Stimulated activated CD8-positive, alpha-beta memory T cell treated with anti-CD3 and anti-CD28 coated beads, Interleukin-12 subunit alpha, Interleukin-12 subunit beta, amount 100 ng/mL, for 24 hours (primary cell): ENCODE measurements around the gene SLC17A9.
"Not testable (repeated sequence)": the region's sequence is repeated elsewhere in the genome, so short reads cannot be mapped to it uniquely, and the experiment has no call there.

Experiments
- DNase-seq: peaks from one replicate; pipeline ENCODE4 v3.0.0-alpha.2; 2020; ENCODE audit errors: extremely low read depth

SLC17A9 gene

DNA sequence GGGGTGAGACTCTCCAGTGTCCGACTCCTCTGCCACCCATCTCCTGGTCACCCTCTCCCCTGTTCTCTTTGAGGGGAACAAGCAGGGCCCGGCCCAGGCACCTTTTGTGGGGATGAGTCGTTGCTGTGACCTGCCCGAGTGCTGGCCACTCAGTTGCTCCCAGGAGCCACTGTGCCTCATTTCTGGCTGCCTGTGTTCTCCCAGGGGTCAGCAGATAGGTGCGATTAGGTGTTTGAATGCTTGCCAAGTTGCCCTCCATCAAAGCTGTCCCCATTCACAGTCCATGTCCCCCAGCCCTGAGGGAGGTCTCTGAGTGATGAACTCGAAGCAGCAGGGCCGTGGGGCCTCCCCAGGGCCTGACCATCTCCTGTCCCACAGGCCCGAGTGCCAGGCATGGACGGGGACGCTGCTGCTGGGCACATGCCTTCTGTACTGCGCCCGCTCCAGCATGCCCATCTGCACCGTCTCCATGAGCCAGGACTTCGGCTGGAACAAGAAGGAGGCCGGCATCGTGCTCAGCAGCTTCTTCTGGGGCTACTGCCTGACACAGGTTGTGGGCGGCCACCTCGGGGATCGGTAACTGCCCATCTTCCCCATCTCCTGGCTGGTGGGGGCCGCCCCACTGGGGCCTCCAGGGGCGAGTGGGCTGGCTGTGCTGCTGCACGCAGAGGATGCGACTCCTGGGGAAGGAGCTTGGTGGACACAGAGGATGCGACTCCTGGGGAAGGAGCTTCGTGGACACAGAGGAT lies 4.1 kb downstream of the SLC17A9 start:
- no peak for DNase-seq

DNA sequence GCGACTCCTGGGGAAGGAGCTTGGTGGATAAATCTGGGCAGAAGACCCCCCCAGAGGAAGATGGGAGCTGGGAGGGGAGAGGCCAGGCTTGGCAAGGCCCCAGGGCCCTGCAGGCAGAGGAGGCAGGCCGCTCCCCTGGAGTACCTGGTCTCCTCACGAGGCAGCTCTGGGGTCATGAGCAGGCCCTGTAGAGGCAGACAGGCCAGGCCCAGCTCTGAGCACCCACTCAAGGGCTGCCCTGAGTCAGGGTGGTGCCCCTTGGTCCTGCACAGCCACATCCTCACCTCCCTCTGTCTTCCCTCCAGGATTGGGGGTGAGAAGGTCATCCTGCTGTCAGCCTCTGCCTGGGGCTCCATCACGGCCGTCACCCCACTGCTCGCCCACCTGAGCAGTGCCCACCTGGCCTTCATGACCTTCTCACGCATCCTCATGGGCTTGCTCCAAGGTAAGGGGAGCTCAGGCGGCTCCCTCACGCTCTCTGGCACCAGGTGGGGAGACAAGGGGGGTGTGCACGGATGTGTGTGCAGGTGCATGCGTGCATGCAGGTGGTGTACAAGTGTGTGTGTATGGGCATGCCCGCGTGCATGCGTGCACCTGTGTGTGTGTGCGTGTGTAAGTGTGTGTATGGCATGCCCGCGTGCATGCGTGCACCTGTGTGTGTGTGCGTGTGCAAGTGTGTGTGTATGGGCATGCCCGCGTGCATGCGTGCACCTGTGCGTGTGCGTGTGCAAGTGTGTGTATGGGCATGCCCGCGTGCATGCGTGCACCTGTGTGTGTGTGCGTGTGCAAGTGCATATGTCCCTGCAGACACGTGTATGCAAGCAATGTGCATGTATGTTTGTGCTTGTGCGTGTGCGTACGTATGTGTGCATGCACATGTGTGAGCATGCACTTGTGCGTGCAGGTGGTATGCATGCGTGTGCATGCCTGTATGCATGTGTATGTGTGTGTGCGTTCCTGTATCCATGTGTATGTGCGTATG lies 4.9 kb downstream of the SLC17A9 start:
- DNase-seq: no peak

DNA sequence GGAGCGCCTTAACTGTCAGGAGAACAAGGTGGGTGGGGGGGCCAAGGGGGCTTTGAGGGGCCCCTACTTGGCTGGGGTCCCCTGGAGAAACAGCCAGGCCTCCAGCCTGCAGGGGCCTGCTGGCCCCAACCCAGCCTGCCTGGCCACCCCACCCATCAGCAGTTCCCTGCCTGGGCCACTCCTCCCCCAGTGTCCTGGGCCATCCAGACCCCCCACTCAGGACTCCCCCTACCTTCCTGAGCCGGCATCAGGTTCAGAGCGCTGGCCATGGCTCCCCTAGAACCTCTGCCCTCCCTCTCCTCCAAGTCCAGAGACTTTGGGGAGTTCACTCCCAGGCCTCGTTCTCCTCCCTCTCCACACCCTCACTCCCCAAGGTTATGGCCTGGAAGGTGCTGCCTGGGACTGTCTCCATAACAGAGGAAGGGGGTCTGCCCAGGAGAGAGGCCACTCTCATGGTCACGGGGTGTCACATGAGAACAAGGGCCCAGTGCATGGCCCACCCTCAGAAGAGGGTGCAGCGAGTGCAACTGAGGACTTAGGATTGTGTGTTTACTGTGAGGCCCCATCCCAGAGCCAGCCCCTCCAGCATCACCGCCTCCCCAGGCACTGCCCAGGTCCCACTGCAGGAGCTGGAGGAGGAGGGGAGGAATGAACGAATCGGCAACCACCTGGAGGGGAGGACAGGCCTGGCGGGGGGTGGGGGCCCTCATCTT lies 6.0 kb downstream of the SLC17A9 start:
- DNase-seq: no peak

DNA sequence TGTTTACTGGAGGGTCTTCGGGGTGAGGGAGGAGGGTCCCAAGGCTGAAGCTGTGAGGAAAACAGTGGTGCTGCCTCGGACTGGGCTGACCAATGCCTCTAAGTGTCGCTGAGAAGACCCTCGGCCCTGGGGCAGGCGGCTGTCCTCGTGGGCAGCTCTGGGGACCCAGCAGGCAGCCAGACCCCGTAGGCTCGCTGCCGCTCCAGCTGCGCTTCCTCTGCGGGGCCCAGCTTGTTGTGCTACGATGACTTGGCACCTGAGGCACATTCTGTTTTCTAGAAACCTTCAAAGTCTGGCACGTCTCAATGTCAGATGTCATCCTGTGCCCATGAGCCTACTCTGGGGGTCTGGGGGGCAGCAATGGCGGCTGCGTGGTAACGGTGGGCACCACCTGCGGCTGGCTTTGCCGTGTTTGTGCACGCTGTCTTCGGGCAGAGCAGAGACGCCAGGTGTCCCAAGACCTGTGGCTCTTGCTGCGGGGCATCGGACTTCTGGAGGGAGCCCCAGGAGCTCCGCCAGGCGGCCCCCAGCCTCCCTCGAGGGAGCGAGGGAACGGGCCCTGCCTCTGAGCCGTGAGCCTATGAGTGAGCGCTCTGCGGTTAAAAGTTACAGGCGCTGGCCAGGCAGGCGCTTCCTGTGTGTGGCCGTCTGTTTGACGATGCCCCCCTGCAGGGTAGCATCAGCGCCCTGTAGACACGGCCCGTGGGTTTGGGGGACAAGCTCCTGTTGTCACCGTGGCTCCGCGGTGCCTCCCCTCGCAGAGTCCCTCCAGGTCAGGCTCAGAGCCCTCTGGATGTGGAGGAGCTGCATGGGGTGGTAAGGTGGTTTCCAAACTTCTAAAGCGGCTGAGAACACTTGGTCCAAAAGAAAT lies 6.8 kb downstream of the SLC17A9 start:
- no peak for DNase-seq

DNA sequence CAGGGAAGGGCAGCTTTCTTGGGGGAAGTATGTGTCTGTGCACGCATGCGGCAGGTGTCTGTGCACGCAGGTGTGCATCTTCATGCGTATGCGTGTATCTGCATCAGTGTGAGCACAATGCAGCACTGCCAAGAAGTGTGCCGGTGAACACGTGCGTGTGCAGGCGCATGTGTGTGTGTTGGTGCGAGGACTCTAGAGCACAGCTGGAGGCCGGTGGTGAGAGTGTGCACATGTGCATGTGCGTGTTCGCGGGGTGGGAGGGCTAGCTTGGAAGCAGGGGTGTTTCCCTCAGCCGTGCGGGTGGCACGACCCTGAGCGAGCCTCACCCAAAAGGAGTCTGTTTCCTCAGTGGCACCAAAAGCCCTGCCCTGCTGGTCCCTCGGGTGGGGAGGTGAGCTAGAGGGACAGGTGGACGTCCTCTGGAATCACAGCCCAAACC lies 7.5 kb downstream of the SLC17A9 start:
- no peak for DNase-seq

DNA sequence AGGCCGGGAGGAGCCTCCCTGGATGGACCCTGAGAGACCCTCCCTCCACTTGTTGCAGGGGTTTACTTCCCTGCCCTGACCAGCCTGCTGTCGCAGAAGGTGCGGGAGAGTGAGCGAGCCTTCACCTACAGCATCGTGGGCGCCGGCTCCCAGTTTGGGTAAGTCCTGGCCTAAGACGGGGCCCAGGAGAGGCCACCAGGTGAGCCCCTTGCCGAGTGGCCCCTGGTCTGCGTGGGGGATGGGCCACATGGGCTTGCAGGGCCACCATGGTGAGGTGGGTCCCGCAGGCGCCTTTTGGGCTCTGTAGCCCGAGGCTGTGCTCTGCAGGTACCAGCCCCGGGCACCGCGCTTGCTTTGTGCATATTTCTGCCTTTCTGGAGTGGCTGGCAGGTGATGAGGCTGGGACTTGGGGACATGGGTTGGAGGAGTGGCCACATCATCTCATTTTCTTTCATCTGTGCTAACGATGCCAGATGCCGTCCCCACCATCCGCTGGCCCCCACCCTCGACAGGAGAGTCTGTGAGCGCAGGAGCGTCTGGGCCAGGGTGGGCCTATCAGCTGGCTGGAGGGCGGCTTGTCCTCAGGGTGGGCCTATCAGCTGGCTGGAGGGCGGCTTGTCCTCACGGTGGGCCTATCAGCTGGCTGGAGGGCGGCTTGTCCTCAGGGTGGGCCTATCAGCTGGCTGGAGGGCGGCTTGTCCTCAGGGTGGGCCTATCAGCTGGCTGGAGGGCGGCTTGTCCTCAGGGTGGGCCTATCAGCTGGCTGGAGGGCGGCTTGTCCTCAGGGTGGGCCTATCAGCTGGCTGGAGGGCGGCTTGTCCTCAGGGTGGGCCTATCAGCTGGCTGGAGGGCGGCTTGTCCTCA lies 8.2 kb downstream of the SLC17A9 start:
- not testable (repeated sequence) for DNase-seq

DNA sequence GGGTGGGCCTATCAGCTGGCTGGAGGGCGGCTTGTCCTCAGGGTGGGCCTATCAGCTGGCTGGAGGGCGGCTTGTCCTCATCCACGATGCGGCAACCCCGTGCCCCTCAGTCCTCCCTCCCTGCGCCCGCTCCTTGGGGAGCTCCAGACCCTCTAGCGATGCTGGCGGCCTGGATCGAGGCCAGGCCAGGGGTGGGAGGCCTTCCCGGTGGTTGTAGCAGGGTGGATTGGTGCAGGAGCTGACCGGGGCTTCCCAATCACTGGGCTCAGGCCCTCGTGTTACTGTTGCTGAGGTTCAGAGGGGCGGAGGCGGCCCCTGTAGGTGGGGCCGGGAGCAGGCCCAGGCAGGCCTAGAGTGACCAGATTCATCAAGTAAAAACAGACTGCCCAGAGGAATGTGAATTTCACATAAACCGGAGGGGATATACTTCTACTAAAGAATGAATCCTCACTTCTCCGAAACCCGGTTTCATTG lies 8.8 kb downstream of the SLC17A9 start:
- DNase-seq: no peak

DNA sequence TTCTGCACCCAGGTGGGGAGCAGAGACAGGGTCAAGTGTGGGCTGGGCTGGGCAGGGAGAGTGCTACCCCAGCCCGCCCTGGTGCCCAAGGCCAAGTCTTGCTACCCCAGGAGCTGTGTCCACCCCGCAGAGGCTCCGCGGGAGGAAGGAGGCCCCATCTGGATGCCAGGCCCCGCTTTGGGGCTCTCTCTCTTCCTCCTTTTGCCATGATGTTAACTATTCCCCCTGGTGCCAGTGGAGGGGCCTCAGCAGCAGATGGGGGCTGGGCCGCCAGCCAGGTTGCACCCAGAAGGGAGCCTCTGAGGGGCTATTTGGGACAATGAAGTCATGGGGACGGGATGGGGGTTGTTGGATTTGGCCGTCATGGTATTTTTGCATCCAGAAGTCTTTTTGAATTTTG lies 9.3 kb downstream of the SLC17A9 start:
- no peak for DNase-seq

DNA sequence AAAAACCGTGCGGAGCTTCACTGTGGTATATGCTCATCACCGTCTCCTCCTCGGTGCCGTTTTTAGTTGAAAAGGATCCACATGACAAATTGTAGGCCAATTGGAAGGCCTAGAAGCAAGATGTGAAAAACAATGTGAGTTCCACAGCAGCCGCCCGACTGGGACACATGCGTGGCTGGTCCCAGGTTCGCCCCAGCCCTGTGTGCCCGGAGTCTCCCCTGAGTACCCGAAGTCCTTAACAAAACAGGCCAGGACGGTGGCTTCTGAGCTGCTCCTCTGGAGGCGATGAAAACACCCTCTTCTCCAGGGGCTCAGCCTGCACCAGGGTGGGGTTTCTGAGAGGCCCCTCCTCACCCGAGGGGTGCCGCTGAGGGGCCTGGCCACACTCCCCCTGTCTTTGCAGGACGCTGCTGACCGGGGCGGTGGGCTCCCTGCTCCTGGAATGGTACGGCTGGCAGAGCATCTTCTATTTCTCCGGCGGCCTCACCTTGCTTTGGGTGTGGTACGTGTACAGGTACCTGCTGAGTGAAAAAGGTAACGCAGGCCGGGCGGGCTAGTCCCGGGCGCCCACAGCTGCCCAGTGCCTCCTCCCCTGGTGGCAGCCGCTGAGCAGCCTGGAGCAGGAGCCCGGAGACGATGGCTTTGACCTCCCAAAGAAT lies 9.8 kb downstream of the SLC17A9 start:
- DNase-seq: no peak

DNA sequence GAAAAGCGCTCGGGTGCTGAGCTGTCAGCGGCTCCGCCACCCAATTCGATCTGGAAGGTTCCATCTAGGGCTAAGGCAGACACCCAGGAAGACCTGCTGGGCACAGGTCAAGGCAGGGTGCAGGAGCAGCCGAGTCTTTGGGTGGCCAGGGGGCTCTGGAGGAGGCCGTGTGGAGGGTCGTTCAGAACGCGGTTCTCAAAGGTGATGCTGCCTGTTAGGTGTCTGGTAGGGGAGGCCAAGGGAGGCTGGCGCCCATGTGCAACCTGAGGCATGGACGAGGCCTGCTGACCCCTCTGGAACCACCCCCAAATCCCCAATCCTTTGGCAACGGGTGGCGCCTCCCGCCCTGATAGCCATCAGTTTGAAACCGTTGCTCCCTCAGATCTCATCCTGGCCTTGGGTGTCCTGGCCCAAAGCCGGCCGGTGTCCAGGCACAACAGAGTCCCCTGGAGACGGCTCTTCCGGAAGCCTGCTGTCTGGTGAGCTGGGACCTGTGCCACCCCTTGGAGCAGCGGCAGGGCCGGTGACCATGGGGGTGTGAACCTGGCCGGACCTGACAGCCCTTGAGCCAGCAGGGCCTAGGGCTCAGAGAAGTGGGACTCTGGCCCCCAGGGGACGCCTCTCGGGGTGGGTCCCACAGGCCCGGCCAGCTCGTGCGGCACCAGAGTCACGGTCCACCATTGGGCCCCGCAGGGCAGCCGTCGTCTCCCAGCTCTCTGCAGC lies 10.5 kb downstream of the SLC17A9 start:
- no peak for DNase-seq

DNA sequence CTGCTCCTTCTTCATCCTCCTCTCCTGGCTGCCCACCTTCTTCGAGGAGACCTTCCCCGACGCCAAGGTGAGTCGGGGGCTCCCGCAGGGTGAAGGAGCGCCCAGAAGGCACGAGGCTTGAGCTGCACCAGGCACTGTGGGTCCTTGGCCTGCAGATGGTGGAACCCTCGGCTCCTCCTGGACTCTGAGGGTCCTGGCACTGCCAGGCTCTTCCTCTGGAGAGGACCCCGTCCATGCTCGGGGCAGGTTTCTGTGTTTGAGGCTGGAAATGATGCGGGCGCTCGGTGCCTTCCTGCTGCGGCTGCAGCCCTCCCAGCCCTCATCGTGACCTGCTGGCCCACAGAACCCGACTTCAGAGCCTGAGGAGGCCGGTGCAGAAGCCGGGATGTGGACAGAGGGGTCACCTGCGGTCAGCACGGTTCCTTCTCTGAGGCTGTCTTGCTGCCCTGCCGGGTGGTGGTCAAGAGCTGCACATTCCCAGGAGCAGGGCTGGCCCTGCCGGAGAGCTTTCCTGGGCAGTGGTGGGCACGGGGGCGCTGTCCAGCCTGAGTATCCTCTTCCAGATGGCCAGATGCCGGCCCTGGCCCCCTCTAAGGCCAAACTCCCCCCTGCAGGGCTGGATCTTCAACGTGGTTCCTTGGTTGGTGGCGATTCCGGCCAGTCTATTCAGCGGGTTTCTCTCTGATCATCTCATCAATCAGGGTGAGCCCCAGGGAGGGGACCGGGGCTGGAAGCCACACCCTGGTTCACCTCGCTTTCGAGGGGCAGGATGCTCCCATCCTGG lies 11.3 kb downstream of the SLC17A9 start:
- DNase-seq: no peak

DNA sequence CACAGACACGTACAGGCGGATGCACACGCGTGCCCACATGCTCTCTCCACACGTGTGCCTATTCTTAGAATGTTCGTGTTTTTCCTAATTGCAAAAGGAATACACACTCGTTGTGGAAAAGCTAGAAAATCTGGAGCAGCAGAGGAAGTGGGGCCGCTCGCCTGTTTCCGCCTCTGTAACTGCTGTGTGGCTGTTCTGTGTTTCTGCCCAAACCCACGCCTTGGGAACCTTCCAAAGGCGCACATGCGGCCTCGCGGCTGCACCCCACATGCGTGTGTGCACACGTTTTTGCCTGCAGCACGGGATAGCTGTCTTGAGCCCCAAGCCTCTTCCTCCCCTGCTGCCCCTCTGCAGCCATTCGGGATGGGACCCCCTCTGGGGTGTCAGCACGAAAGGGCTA lies 12.2 kb downstream of the SLC17A9 start:
- no peak for DNase-seq

DNA sequence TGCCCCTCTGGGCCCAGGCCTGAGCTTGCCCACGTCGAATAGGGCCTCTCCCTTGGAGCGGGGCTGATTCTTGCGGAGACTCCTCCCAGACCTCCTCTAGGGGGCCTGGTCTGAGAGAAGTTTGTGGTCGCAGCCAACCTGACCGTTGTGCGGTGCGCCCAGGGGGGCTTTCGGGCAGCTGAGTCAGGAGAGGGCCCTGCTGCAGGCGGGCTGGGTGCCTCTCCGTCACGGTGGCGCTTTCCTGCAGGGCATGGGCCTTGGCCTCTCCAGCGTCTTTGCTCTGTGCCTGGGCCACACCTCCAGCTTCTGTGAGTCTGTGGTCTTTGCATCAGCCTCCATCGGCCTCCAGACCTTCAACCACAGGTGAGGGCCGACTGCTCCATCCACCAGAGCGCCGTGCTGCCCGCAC lies 12.9 kb downstream of the SLC17A9 start:
- DNase-seq: no peak

DNA sequence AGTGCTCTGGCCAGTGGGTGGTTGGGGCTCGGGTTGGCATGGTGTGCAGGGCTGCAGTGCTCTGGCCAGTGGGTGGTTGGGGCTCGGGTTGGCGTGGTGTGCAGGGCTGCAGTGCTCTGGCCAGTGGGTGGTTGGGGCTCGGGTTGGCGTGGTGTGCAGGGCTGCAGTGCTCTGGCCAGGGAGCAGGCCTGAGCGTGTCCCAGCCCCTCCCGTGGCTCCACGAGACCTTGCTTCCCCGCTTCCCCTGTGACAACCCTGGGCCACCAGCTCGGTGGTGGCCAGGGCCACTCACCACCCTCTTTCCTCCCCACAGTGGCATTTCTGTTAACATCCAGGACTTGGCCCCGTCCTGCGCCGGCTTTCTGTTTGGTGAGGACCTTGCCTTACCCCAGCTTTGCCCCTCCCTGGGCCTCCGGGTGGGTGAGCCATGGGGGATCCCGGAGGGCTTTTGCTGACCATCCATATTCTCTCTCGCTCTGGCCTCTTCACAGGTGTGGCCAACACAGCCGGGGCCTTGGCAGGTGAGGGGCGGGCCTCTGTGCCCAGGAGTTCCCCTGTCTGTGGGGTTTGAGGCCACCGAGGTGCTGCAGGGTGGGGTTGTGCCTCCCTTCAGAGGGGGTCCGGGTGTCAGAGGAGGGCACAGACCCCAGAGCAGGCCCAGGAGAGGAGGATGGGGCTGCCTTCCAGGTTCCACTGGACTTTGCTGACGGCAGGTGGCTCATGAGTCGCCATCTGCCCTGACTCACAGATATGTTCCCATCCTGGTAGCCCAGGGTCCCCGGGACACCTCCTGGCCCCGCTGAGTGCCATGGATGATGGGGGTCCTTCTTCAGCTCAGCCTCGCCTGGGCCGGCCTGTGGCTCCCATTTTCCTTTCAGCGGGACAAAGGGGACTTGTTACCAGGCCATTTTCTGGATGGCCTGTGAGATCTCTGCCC lies 14.0 kb downstream of the SLC17A9 start:
- DNase-seq: no peak

DNA sequence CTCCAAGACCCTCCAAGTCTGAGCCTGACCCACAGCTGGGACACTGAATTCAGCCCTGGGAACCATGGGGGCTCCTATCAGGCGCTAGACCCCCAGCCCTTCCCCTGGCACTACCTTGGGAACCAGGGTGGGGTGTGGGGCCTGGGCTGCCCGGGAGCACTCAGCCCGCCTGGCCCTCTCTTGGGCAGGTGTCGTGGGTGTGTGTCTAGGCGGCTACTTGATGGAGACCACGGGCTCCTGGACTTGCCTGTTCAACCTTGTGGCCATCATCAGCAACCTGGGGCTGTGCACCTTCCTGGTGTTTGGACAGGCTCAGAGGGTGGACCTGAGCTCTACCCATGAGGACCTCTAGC lies 14.6 kb downstream of the SLC17A9 start:
- DNase-seq: no peak

DNA sequence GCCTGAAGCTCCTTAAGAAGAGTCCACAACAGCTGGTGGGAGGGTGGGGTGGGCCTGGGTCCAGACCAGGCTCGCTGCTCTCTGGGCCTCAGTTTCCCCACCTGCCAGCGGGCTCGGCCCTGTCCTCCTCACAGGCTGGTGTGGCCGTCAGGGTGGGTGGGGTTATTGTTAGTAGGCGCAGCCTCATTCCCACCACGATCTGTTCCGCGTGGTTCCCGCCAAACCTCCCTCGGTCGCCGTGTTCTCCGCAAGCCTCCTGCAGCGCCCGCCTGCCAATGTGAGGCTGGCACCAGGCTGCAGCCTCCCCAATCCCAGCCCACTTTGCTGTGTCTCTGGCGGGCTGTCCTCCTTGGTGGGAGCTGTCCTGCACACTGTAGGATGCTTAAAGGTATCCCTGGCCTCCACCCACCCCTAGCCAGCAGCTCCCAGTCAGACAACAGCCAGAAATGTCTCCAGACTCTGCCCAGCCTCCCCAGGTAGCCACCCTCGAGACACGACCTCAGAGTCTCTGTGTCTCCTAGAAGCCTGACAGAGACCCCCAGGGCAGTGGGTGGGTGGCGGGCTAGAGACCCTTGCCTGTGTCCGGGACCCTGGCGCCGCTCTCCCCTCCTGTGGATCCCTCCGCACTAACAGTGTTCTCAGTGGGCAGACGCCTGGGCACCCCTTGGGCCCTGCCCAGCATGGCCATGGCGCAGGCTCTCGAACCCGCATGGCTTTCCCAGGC lies 15.3 kb downstream of the SLC17A9 start:
- no peak for DNase-seq
